ENCODE measurements around the gene RYR3.
A peak's percentile ranks its signal among the peaks of the same experiment; 100 is the strongest.
"Not testable (repeated sequence)": the region's sequence is repeated elsewhere in the genome, so short reads cannot be mapped to it uniquely, and the experiment has no call there.

Gene RYR3

GRCh38 chr15:33516563-33516962, 205.8 kb downstream of the RYR3 start:
- DNase-seq (ENCODE audit: low spot score) = no peak

DNA sequence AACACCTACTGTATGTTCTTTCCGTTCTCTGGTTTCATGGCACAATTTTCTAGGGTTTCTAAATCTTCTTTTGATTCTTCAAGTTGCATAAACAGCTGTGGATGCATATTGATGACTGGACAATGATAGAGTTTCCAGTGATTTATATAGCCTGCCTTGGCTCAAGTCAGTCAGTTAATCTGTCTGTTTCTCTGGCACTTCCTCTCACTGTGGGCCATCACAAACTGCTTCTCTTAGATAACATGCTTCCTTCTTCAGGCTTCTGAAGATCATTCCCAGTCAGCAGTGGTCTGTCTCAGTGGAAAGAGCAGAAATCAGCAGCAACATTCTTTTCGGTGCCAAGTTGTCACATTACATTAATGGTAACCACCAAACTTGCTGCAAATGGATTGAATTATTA, 207.2 kb downstream of the RYR3 start:
- DNase-seq (ENCODE audit: low spot score) = no peak

- DNase-seq (ENCODE audit: low spot score) = no peak
These were observed 207.7 kb downstream of the RYR3 start for GRCh38 chr15:33518421-33518820.

GRCh38 chr15:33524274-33524673, 213.5 kb downstream of the RYR3 start:
- DNase-seq (ENCODE audit: low spot score) = no peak

GRCh38 chr15:33526532-33526931, 215.8 kb downstream of the RYR3 start:
- no peak for DNase-seq (ENCODE audit: low spot score)

GRCh38 chr15:33533197-33533596, 222.4 kb downstream of the RYR3 start:
- DNase-seq (ENCODE audit: low spot score) = no peak

DNA sequence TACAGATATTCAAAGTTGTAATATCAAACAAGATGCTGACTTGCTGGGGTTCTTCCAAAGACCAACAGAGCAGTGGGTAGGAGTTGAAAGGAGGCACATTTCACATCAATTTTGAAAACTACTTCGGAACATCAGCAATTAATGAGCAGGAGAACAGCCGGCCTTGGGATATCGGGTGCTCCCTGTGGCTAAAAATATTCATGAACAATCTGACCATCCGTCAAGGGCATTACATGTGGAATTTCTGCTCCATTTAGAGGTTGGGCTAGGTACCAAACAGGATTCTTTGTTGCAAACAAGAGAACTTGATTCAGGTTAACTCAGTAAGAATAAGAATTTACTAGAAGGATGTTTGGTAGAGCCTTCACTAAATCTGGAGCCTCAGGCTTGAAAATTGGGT, 223.9 kb downstream of the RYR3 start:
- DNase-seq (ENCODE audit: low spot score) = no peak

- DNase-seq (ENCODE audit: low spot score) = no peak
These were observed 224.4 kb downstream of the RYR3 start for GRCh38 chr15:33535135-33535534.

- DNase-seq (ENCODE audit: low spot score) = no peak
These were observed 229.2 kb downstream of the RYR3 start for GRCh38 chr15:33539825-33540573.

GRCh38 chr15:33543957-33544356, 233.2 kb downstream of the RYR3 start:
- no peak for DNase-seq (ENCODE audit: low spot score)

DNA sequence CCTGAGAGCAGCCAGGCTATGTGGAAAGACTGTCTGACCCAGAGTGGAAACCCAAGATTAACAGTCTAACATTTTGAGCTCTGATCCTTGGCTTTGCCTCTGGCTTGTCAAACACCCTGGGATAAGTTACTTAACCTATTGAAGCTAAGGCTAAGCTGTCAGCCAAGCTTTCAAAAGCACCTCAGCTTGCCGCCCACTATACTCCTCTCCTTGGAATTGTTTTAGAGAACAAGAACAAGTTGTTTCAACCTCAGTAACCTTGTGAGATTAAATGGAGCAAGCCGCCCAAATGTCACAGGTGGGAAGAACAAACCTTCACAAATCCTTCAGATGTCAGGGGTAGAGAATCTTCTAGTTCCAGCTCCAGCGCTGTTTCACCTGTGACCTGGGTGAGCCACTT, 235.1 kb downstream of the RYR3 start:
- DNase-seq (ENCODE audit: low spot score) = no peak

DNA sequence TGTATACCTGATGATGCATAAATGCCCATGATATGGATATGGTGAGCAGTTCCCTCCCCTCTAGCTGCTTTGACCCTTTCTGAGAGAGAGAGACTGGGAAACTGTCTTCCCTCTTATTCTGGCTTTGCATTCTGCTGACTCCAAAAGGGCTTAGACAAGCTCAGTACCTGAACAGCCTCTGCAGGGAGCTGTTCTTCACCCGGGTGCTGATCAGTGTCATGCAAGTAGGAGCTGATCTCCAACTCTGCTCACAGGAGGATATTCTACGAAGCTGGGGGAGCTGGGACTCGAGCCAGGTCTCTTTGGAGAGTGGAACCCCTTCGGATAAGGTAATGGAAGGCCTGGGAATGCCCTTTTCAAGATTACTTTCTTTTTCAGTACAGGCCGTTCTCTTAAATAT, 237.1 kb downstream of the RYR3 start:
- peak; percentile 45 for DNase-seq (ENCODE audit: low spot score)

GRCh38 chr15:33551860-33552259, 241.1 kb downstream of the RYR3 start:
- no peak for DNase-seq (ENCODE audit: low spot score)

DNA sequence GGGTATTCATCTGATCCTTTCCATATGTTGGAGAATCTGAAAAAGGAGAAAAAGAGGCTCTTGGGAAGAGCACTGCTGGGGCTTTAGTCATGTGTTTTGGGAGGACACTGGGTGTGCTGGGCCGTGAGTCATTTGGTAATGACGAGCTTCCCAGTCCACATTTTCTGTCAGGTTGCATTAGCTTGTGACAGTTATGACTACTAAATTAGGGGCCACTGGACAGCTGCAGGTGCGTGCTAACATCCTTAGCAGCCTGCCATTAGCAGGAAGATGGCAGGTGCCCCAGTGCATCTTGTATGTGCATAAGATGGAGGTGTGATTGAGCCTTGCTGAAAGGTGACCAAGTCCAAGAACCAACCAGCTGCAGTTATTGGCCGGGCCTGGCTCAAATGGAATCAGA, 242.4 kb downstream of the RYR3 start:
- DNase-seq (ENCODE audit: low spot score) = no peak

GRCh38 chr15:33559207-33559890, 248.6 kb downstream of the RYR3 start:
- DNase-seq (ENCODE audit: low spot score) = no peak

GRCh38 chr15:33561407-33561806, 250.6 kb downstream of the RYR3 start:
- DNase-seq (ENCODE audit: low spot score) = no peak

GRCh38 chr15:33561967-33562366, 251.2 kb downstream of the RYR3 start:
- no peak for DNase-seq (ENCODE audit: low spot score)

DNA sequence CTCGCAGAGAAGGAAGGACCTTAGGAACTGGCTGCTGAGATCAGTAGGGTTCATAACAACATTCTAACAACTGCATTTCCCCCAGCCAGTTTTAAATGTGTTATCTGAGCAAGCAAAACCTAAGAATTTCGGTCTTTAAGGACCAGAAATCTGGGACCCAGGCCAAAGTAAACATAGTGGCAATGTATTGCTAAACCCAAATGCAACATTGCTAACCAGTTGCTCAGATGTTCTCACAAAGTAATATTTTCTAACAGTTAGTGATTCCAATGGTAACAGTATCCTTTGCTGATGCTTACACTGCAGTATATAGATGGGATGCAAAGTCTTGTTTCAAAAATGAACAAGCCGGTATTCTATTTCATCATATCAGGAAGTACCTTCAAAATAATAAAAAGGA, 254.3 kb downstream of the RYR3 start:
- no peak for DNase-seq (ENCODE audit: low spot score)

- no peak for DNase-seq (ENCODE audit: low spot score)
These were observed 256.9 kb downstream of the RYR3 start for GRCh38 chr15:33567652-33568051.

- no peak for DNase-seq (ENCODE audit: low spot score)
These were observed 258.3 kb downstream of the RYR3 start for GRCh38 chr15:33569036-33569435.

DNA sequence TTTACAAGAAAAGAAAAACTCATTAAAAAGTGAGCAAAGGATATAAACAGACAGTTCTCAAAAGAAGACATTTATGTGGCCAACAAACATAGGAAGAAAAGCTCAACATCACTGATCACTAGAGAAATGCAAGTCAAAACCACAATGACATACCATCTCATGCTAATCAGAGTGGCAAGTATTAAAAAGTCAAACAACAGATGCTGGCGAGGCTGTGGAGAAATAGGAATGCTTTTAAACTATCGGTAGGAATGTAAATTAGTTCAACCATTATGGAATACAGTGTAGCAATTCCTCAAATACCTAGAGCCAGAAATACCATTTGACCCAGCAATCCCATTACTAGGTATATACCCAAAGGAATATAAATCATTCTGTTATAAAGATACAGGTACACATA, 267.1 kb downstream of the RYR3 start:
- DNase-seq (ENCODE audit: low spot score) = not testable (repeated sequence)

GRCh38 chr15:33580526-33580925, 269.8 kb downstream of the RYR3 start:
- no peak for DNase-seq (ENCODE audit: low spot score)

GRCh38 chr15:33581032-33581431, 270.3 kb downstream of the RYR3 start:
- DNase-seq (ENCODE audit: low spot score) = no peak

GRCh38 chr15:33584797-33585196, 274.0 kb downstream of the RYR3 start:
- DNase-seq (ENCODE audit: low spot score) = no peak
